ENCODE measurements around the gene RAB26. TPM values are rescaled to one million over a fixed set of nuclear protein-coding genes. Genes with fewer than 3 reads are reported as not detected.

RAB26 gene
- total and polyA plus RNA-seq, 10 donors, result 0.26 to 7.9 (median 1.2) TPM; not detected in 1

DNA sequence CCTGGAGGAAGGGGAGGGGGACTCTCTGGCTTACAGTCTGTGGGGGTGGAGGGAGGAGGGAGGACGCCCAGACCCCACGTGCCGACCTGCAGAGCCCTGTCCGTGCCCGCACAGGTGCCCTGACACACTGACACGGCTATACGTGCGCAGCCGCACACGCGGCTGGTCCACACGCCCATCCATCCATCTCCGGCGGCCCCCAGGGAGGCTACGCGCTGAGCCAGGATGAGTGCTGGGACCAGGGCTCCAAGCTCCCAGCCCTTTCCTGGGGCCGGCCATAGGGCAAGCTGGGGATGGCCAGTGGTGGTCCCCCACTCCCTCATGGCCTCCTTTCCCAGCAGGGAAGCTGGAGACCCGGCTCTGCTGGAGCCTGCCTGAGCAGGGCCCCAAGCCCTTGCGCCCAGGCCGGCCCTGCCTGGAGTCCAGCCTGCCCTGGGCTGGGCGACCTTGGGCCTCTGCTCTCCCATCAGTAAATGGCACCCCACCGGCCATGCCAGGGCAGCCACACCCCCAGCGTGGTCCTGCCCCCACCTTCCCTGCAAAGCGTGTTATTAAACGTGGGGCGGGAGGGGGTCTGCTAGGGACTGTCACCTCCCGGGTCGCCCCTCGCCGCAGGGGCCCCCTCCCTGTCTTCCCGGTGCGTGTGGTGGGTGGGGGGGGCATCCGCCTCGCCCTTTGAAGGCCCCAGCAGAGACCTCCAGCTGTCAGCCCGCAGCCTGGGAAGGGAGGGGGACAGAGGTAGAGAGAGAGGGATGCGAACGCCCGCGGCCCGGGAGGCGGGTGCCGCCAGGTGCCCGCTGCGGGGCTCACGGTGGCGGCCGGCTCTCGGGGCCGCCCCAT is 47.1 kb downstream of the RAB26 start:
- DNase-seq, result no peak
- H3K27me3 ChIP-seq (replicated peaks in 1 of 7), result peaks cover 9 to 67% (median 43%) of the 10 kb centered on the region in 7 donors
- H3K4me1 ChIP-seq, result peaks cover 9 to 22% (median 17%) of the 10 kb centered on the region in 6 donors
- no peak for TF ChIP-seq POLR2A (IDR thresholded peaks at IDR 0.05)
- TF ChIP-seq CTCF (IDR thresholded peaks at IDR 0.05 in 8 of 11, conservative IDR thresholded peaks at IDR 0.05 in 3 of 11), result no peak
- no peak for TF ChIP-seq POLR2AphosphoS5 (IDR thresholded peaks at IDR 0.05)
- intact Hi-C loops (cut with DNase I; ENCODE audit: low total_unique reads), result no loop called here
- no peaks in the 10 kb centered on the region for H3K36me3 ChIP-seq
- WGBS, 5 donors, result 3 to 5% (median 4%) methylated on average over 5 to 49 of the region's 49 CpGs
- H3K9me3 ChIP-seq, result no peaks in the 10 kb centered on the region
- peak overlapping the region in 6 of 8 donors; percentile 5 to 70 (median 41) for H3K4me3 ChIP-seq
- no peak overlapping the region for H3K27ac ChIP-seq

GRCh38 chr16:2196162-2196980 is 47.9 kb downstream of the RAB26 start, which contains the start of gene CASKIN1:
Gene CASKIN1 (minus strand): TSS chr16:2196605. CDS start chr16:2196432, 173 bp downstream.
- Histone ChIP-seq H3K9me3 (no peaks in the 10 kb centered on the region), H3K4me1 (peaks cover 9 to 22% (median 17%) of the 10 kb centered on the region in 6 donors), H3K27ac (no peak within 1 kb of the TSS), H3K27me3 (replicated peaks in 1 of 7) (peaks cover 9 to 67% (median 43%) of the 10 kb centered on the region in 7 donors), H3K4me3 (peak within 1 kb of the TSS in 6 of 8 donors; percentile 5 to 70 (median 41)), H3K36me3 (no peaks in the 10 kb centered on the region)
- no peak for DNase-seq
- intact Hi-C loops (cut with DNase I; ENCODE audit: low total_unique reads), result no loop called here
- TF ChIP-seq POLR2A (IDR thresholded peaks at IDR 0.05) (no peak), POLR2AphosphoS5 (IDR thresholded peaks at IDR 0.05) (no peak), CTCF (IDR thresholded peaks at IDR 0.05 in 8 of 11, conservative IDR thresholded peaks at IDR 0.05 in 3 of 11) (no peak)
- 0 to 1% (median 1%) methylated on average over 3 to 129 of the region's 129 CpGs for WGBS, 5 donors

GRCh38 chr16:2196981-2197511 is 48.6 kb downstream of the RAB26 start:
- Histone ChIP-seq H3K4me1 (peaks cover 9 to 22% (median 17%) of the 10 kb centered on the region in 6 donors), H3K36me3 (no peaks in the 10 kb centered on the region), H3K9me3 (no peaks in the 10 kb centered on the region), H3K27ac (no peak overlapping the region), H3K4me3 (peak overlapping the region in 5 of 8 donors; percentile 9 to 70 (median 23)), H3K27me3 (replicated peaks in 1 of 7) (peaks cover 9 to 67% (median 43%) of the 10 kb centered on the region in 7 donors)
- no peak for TF ChIP-seq CTCF (IDR thresholded peaks at IDR 0.05 in 8 of 11, conservative IDR thresholded peaks at IDR 0.05 in 3 of 11)
- no peak for TF ChIP-seq POLR2AphosphoS5 (IDR thresholded peaks at IDR 0.05)
- TF ChIP-seq POLR2A (IDR thresholded peaks at IDR 0.05), result no peak
- intact Hi-C loops (cut with DNase I; ENCODE audit: low total_unique reads), result no loop called here
- DNase-seq, result no peak
- WGBS, 5 donors, result 11 to 44% (median 25%) methylated on average over 13 to 32 of the region's 32 CpGs
